Measurements from ENCODE around the gene ADAM15.

DNA sequence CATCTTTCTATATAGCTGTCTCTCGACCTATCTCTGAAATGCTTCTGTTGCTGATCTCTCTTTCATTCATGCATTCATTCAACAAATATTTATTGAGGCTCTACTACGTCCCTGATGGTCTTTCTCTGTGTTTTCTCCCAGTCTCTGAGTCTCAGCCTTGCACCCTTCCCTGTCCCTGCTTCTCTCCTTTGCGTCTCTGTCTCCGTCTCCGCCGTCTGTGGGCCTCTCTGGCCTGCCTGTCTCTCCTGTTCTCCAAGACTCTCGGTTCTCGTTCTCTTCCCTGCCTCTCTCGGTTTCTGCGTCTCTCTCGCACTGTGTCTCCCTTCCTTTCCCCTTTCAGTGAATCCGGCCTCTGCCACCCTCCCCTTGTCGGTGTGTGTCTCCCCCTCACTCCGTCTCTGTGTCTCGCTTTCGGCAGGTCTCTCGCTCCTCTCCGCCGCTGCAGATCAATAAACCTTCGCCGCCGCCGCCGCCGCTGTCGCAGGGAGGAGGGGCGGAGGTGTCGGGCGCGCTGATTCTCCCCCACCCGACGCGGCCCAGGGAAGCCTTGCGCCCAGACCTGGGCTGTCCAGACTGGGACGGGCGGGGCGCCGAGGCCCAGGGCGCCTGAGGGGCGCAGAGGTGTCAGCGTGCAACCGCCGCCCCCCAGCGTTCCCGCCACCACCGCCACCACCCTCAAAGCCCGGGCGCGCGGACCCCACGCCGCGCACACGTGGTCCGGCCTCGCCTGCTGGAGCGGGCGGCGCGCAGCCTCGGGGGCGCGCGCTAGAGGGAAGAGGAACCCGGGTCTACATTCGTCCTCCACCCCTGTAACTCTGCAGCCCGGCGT, 30.6 kb downstream of the ADAM15 start:
- no peak for TF ChIP-seq SP1 (IDR thresholded peaks at IDR 0.05)
- TF ChIP-seq FOXA1 (IDR thresholded peaks at IDR 0.05): no peak
- no peak for TF ChIP-seq ZNF384 (IDR thresholded peaks at IDR 0.05)
- no peak for TF ChIP-seq FOXM1 (IDR thresholded peaks at IDR 0.05; ENCODE audit: borderline replicate concordance)
- TF ChIP-seq, protein P1, sequence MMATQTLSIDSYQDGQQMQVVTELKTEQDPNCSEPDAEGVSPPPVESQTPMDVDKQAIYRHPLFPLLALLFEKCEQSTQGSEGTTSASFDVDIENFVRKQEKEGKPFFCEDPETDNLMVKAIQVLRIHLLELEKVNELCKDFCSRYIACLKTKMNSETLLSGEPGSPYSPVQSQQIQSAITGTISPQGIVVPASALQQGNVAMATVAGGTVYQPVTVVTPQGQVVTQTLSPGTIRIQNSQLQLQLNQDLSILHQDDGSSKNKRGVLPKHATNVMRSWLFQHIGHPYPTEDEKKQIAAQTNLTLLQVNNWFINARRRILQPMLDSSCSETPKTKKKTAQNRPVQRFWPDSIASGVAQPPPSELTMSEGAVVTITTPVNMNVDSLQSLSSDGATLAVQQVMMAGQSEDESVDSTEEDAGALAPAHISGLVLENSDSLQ (IDR thresholded peaks at IDR 0.05): no peak
- TF ChIP-seq TARDBP (IDR thresholded peaks at IDR 0.05): no peak
- no peak for TF ChIP-seq SUZ12 (IDR thresholded peaks at IDR 0.05)
- TF ChIP-seq BHLHE40 (IDR thresholded peaks at IDR 0.05; ENCODE audit: borderline replicate concordance): no peak
- no peak for TF ChIP-seq LEF1 (IDR thresholded peaks at IDR 0.05; ENCODE audit: borderline replicate concordance)
- TF ChIP-seq HDGF (IDR thresholded peaks at IDR 0.05; ENCODE audit: borderline replicate concordance): no peak
- TF ChIP-seq FOXK2 (IDR thresholded peaks at IDR 0.05): no peak
- TF ChIP-seq NFRKB (IDR thresholded peaks at IDR 0.05): no peak
- no peak for TF ChIP-seq ELF4 (IDR thresholded peaks at IDR 0.05)
- no peak for TF ChIP-seq CTBP1 (IDR thresholded peaks at IDR 0.05; ENCODE audit: borderline replicate concordance)

Data from HEK293T (cell line).